Vagina (tissue), 2 donors: ENCODE results near the gene TGFB2. TPM values are rescaled to one million over a fixed set of nuclear protein-coding genes. Genes with fewer than 3 reads are reported as not detected.
A peak's percentile ranks its signal among the peaks of the same experiment; 100 is the strongest.

Source experiments
- DNase-seq, 2 donors: peaks; one replicate each; pipeline ENCODE4 v3.0.0-alpha.2; 2017; ENCODE audit errors: extremely low spot score in 2 of 2
- H3K27ac ChIP-seq: fragments of 200-600 bp; sonication (generic); one replicate; pipeline ENCODE4 v1.5.1; 2019
- H3K27me3 ChIP-seq: fragments of 200-600 bp; sonication (generic); one replicate; pipeline ENCODE4 v1.5.1; 2019
- H3K36me3 ChIP-seq, 2 donors: fragments of 200-600 bp; sonication (generic); one replicate each; pipeline ENCODE4 v1.5.1; 2017 to 2019
- H3K4me1 ChIP-seq: fragments of 200-600 bp; sonication (generic); one replicate; pipeline ENCODE4 v1.5.1; 2019
- H3K4me3 ChIP-seq, 2 donors: fragments of 200-600 bp; sonication (generic); 1 replicate in 1 of 2; 2 replicates in 1 of 2; pipeline ENCODE4 v1.5.1; 2016 to 2019
- H3K9me3 ChIP-seq: fragments of 200-600 bp; sonication (generic); one replicate; pipeline ENCODE4 v1.5.1; 2019
- POLR2A ChIP-seq, 2 donors: fragments of 450-650 bp; IDR thresholded peaks; one replicate each; pipeline ENCODE4 v1.6.1; 2017; ENCODE audit warnings: antibody characterized with exemption in 2 of 2, mild to moderate bottlenecking in 2 of 2, moderate library complexity in 2 of 2
- POLR2AphosphoS5 ChIP-seq, 2 donors: sonication (generic); formaldehyde crosslinking; IDR thresholded peaks; one replicate each; pipeline ENCODE4 v1.9.0; 2017; ENCODE audit warnings: antibody characterized with exemption in 2 of 2, mild to moderate bottlenecking in 2 of 2, low read depth in 1 of 2; ENCODE audit not compliant: insufficient read depth in 1 of 2
- intact Hi-C: fragments of 100-400 bp; cut with DNase I; formaldehyde crosslinking; loops from one replicate; pipeline ENCODE4 v1.15.1; 2023
- total RNA-seq: library from RNA; depleted of rRNA; stranded (reverse); fragments of >200 nt; gene quantifications from one replicate; pipeline ENCODE4 v1.2.3, GENCODE V29; 2016
- TF ChIP-seq, protein P1 (sequence below), 3 experiments: fragments of 450-650 bp in 2 of 3; fragments of 200-600 bp in 1 of 3; sonication (generic) in 1 of 3; IDR thresholded peaks; one replicate each; pipeline ENCODE4 v1.5.1; 2017 to 2019; ENCODE audit warnings: antibody characterized with exemption in 3 of 3, mild to moderate bottlenecking in 2 of 3, moderate library complexity in 2 of 3

Gene TGFB2
- total RNA-seq, 1 donor from 2014 or later, result 16.9 TPM

DNA sequence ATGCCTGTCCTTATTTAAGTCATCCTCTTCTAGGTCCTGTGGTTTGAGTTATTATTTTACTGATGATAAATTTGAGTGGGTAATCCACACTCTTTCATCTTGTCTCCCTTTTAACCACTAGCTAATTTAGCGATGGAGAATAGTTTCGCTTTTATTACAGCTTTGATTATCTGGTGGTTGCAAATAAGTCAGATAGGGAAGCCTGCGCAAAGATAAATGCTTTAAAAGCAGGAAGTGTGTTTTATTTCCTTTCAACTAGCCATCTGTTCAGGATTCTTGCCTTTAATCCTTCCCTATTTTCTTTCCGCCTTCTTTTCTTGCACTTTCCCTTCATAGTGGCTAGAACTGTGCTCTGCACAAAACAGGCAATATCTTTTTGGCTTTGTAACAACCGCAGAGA is 129.0 kb downstream of the TGFB2 start:
- Histone ChIP-seq H3K27me3 (no peaks in the 10 kb centered on the region), H3K4me3 (no peak overlapping the region), H3K4me1 (no peaks in the 10 kb centered on the region), H3K9me3 (no peaks in the 10 kb centered on the region), H3K27ac (no peak overlapping the region), H3K36me3 (no peaks in the 10 kb centered on the region)
- DNase-seq, result no peak
- TF ChIP-seq, protein P1, sequence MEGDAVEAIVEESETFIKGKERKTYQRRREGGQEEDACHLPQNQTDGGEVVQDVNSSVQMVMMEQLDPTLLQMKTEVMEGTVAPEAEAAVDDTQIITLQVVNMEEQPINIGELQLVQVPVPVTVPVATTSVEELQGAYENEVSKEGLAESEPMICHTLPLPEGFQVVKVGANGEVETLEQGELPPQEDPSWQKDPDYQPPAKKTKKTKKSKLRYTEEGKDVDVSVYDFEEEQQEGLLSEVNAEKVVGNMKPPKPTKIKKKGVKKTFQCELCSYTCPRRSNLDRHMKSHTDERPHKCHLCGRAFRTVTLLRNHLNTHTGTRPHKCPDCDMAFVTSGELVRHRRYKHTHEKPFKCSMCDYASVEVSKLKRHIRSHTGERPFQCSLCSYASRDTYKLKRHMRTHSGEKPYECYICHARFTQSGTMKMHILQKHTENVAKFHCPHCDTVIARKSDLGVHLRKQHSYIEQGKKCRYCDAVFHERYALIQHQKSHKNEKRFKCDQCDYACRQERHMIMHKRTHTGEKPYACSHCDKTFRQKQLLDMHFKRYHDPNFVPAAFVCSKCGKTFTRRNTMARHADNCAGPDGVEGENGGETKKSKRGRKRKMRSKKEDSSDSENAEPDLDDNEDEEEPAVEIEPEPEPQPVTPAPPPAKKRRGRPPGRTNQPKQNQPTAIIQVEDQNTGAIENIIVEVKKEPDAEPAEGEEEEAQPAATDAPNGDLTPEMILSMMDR (IDR thresholded peaks at IDR 0.05), result no peak
- TF ChIP-seq POLR2A (IDR thresholded peaks at IDR 0.05) (no peak), POLR2AphosphoS5 (IDR thresholded peaks at IDR 0.05; ENCODE audit: insufficient read depth in 1 of 2, low read depth in 1 of 2) (no peak)
- intact Hi-C loops, result no loop called here

DNA sequence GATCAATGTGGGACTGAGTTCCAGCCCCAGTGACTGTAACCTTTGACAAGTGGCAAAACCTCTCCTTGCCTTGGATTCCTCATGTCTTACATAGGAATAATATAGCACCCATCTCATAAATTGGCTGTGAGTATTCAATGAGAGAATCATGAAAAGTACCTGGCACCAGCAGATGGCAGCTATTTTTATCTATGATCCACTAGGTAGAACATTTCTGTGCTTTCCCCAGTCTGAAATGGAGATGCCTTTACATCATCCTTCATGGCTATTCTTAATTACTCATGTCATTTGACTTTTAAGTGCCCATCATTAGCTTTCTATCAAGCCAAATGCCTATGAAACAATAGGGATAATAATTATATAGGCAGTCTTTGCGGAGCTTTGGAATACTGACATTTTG is 130.1 kb downstream of the TGFB2 start:
- DNase-seq, result no peak
- Histone ChIP-seq H3K4me1 (peaks cover 8% of the 10 kb centered on the region), H3K9me3 (no peaks in the 10 kb centered on the region), H3K4me3 (no peak overlapping the region), H3K36me3 (no peaks in the 10 kb centered on the region), H3K27ac (no peak overlapping the region), H3K27me3 (no peaks in the 10 kb centered on the region)
- intact Hi-C loops, result no loop called here
- TF ChIP-seq POLR2A (IDR thresholded peaks at IDR 0.05) (no peak), POLR2AphosphoS5 (IDR thresholded peaks at IDR 0.05; ENCODE audit: insufficient read depth in 1 of 2, low read depth in 1 of 2) (no peak)
- TF ChIP-seq, protein P1 (IDR thresholded peaks at IDR 0.05), result no peak

DNA sequence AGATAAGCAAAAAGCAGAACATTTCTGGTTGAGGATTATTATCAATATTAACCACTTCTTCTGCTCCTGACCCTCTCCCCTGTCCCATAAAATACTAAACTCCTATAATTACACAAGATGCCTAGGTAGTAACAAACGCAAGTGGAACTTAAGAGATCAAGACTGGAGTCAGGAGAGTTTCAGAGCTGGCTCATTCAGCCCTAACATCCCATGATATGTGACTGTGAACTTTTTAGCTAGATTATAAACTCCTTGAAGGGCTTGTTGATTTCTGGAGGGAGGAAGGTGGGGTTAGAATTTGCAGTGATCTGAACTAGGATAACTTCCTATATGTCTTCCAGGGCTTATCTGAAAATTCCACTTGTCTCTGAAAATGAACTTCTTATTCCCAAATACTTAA is 130.6 kb downstream of the TGFB2 start:
- Histone ChIP-seq H3K4me1 (peaks cover 12% of the 10 kb centered on the region), H3K36me3 (no peaks in the 10 kb centered on the region), H3K27me3 (no peaks in the 10 kb centered on the region), H3K4me3 (no peak overlapping the region), H3K27ac (no peak overlapping the region), H3K9me3 (no peaks in the 10 kb centered on the region)
- DNase-seq, result no peak
- intact Hi-C loops, result no loop called here
- TF ChIP-seq POLR2A (IDR thresholded peaks at IDR 0.05) (no peak), POLR2AphosphoS5 (IDR thresholded peaks at IDR 0.05; ENCODE audit: insufficient read depth in 1 of 2, low read depth in 1 of 2) (no peak)
- TF ChIP-seq, protein P1 (IDR thresholded peaks at IDR 0.05), result no peak

DNA sequence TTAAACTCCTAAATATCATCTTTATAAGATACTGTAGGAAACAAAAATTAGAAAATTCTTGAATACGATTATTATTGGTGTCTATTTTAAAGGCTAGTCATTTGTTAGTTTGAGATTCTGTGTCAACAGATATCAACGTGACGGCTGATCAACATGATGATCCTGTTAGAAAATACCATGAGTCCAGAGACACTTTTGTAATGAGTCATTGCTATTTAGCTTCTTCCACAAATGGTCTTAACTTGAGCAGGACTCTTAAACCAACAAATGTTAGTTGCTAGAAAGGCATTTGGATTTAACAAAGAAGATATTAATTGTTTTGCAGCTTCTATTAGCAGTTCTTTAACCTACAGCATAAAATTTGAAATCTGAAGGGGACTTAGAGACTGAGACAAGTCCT is 131.2 kb downstream of the TGFB2 start:
- no peak for DNase-seq
- Histone ChIP-seq H3K4me3 (no peak overlapping the region), H3K4me1 (peaks cover 12% of the 10 kb centered on the region), H3K27me3 (no peaks in the 10 kb centered on the region), H3K36me3 (no peaks in the 10 kb centered on the region), H3K27ac (no peak overlapping the region), H3K9me3 (no peaks in the 10 kb centered on the region)
- TF ChIP-seq POLR2A (IDR thresholded peaks at IDR 0.05) (no peak), POLR2AphosphoS5 (IDR thresholded peaks at IDR 0.05; ENCODE audit: insufficient read depth in 1 of 2, low read depth in 1 of 2) (peak in 1 of 2 donors; percentile 27)
- intact Hi-C loops, result no loop called here

DNA sequence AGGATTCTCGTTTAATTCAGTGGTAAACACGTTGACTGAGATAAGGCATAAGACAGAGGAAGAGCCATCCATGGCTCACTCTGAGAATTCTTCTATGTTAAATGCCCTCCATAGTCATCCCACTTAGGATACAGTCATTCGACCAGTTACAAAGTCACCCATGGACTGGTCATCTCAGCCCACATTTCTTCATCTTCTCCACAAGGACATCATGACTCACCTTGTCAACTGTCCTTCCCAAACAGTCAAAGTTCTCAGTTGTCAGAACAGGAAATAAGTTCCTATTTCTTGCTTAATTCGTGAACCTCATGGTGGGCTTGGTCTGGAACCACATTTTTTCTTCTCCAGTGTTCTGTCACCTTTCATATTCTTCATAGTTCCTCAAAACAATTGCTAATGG is 133.2 kb downstream of the TGFB2 start:
- Histone ChIP-seq H3K4me1 (peaks cover 12% of the 10 kb centered on the region), H3K36me3 (no peaks in the 10 kb centered on the region), H3K4me3 (no peak overlapping the region), H3K27ac (no peak overlapping the region), H3K27me3 (no peaks in the 10 kb centered on the region), H3K9me3 (no peaks in the 10 kb centered on the region)
- no peak for DNase-seq
- intact Hi-C loops, result no loop called here
- TF ChIP-seq POLR2AphosphoS5 (IDR thresholded peaks at IDR 0.05; ENCODE audit: insufficient read depth in 1 of 2, low read depth in 1 of 2), result no peak
- TF ChIP-seq POLR2A (IDR thresholded peaks at IDR 0.05), result no peak
- TF ChIP-seq, protein P1 (IDR thresholded peaks at IDR 0.05), result no peak
